HepG2 (cell line): ENCODE measurements around the gene DNAJC15.

Experiments
- ELF1 ChIP-seq: sonication (generic); formaldehyde crosslinking; IDR thresholded peaks from 2 replicates; pipeline ENCODE4 v1.4.0; 2020; ENCODE audit warnings: missing genetic modification reagents
- FLYWCH1 ChIP-seq: sonication (generic); formaldehyde crosslinking; IDR thresholded peaks from 2 replicates; pipeline ENCODE4 v1.8.1; 2023; ENCODE audit warnings: mild to moderate bottlenecking, missing genetic modification reagents
- GATAD1 ChIP-seq: IDR thresholded peaks from 2 replicates; pipeline ENCODE4 v1.6.1; 2016; ENCODE audit warnings: missing genetic modification reagents, missing compliant biosample characterization
- GTF2F1 ChIP-seq: fragments of 150-350 bp; IDR thresholded peaks from 2 replicates; pipeline ENCODE4 v1.6.1; 2014; ENCODE audit warnings: low read length
- MAFF ChIP-seq: IDR thresholded peaks from 2 replicates; pipeline ENCODE4 v1.6.1; 2011; ENCODE audit warnings: low read depth, low read length, improper control_type of control experiment
- MLLT10 ChIP-seq: sonication (generic); formaldehyde crosslinking; IDR thresholded peaks from 2 replicates; pipeline ENCODE4 v1.4.0; 2020; ENCODE audit warnings: missing genetic modification reagents
- NONO ChIP-seq, 2 experiments: fragments of 450-650 bp in 1 of 2; sonication (generic) in 1 of 2; formaldehyde crosslinking in 1 of 2; IDR thresholded peaks in 1 of 2; conservative IDR thresholded peaks in 1 of 2; 2 replicates each; pipeline versions ENCODE4 v1.6.1 to v1.8.0; 2017 to 2022; ENCODE audit warnings: mild to moderate bottlenecking in 1 of 2, missing genetic modification reagents in 1 of 2, moderate library complexity in 1 of 2
- NRL ChIP-seq: sonication (generic); formaldehyde crosslinking; IDR thresholded peaks from 2 replicates; pipeline ENCODE4 v1.5.0; 2020; ENCODE audit warnings: missing genetic modification reagents, mild to moderate bottlenecking, moderate library complexity, borderline replicate concordance
- POLR2A ChIP-seq, 2 experiments: IDR thresholded peaks; 2 replicates each; pipeline ENCODE4 v1.6.1; 2011; ENCODE audit warnings: low read depth in 2 of 2, low read length in 2 of 2, mild to moderate bottlenecking in 1 of 2, moderate library complexity in 1 of 2; ENCODE audit not compliant: insufficient read depth in 1 of 2
- POLR2AphosphoS2 ChIP-seq: IDR thresholded peaks from 2 replicates; pipeline ENCODE4 v1.6.1; 2011; ENCODE audit warnings: low read depth, low read length, improper control_type of control experiment
- SAP130 ChIP-seq: IDR thresholded peaks from 2 replicates; pipeline ENCODE4 v1.6.1; 2016; ENCODE audit warnings: low read depth
- ZNF205 ChIP-seq: IDR thresholded peaks from 2 replicates; pipeline ENCODE4 v1.6.1; 2018; ENCODE audit warnings: missing biosample characterization, missing genetic modification reagents
- ZNF431 ChIP-seq: sonication (generic); formaldehyde crosslinking; IDR thresholded peaks from 2 replicates; pipeline ENCODE4 v1.9.0; 2022; ENCODE audit warnings: missing genetic modification reagents, low read depth, mild to moderate bottlenecking, borderline replicate concordance
- TF ChIP-seq, protein P1 (sequence below): sonication (generic); formaldehyde crosslinking; IDR thresholded peaks from 2 replicates; pipeline ENCODE4 v1.5.0; 2020; ENCODE audit warnings: mild to moderate bottlenecking, missing genetic modification reagents, moderate library complexity

DNA sequence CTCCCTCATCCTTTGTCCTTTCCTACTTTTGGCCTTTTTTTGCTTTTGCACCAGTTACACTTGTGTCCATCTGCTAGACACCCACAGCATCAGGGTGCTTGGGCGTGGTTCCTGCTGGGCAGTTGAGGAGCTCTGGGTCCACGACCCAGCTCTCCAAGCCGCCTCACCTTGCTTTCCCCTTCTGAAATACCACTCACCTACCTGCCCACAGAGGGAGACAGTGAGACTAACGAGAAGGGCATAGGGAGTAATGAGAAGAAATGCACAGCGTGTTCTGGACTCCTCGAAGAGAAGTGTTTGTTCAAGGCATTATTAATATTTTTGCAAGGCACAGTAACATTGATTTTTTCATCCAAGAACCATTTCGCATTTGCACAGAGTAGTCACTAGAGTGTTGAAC is 92.9 kb downstream of the DNAJC15 start:
- TF ChIP-seq SAP130 (CRISPR knock-in tag) (no peak), ELF1 (CRISPR knock-in tag) (no peak), POLR2A (IDR thresholded peaks at IDR 0.05; ENCODE audit: insufficient read depth in 1 of 2, low read depth in 2 of 2, low read length in 2 of 2) (no peak), POLR2AphosphoS2 (no peak), ZNF431 (CRISPR knock-in tag) (no peak), MAFF (no peak), NRL (CRISPR knock-in tag) (no peak), ZNF205 (CRISPR knock-in tag) (no peak), GTF2F1 (no peak), GATAD1 (CRISPR knock-in tag) (no peak), FLYWCH1 (CRISPR knock-in tag) (no peak), MLLT10 (CRISPR knock-in tag) (no peak), NONO (IDR thresholded peaks at IDR 0.05) (no peak), NONO (CRISPR knock-in tag; conservative IDR thresholded peaks at IDR 0.05) (no peak)
- TF ChIP-seq, protein P1, sequence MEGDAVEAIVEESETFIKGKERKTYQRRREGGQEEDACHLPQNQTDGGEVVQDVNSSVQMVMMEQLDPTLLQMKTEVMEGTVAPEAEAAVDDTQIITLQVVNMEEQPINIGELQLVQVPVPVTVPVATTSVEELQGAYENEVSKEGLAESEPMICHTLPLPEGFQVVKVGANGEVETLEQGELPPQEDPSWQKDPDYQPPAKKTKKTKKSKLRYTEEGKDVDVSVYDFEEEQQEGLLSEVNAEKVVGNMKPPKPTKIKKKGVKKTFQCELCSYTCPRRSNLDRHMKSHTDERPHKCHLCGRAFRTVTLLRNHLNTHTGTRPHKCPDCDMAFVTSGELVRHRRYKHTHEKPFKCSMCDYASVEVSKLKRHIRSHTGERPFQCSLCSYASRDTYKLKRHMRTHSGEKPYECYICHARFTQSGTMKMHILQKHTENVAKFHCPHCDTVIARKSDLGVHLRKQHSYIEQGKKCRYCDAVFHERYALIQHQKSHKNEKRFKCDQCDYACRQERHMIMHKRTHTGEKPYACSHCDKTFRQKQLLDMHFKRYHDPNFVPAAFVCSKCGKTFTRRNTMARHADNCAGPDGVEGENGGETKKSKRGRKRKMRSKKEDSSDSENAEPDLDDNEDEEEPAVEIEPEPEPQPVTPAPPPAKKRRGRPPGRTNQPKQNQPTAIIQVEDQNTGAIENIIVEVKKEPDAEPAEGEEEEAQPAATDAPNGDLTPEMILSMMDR (CRISPR knock-in tag): 0 out of 2 replicates have a peak, but pooled peaks have one; percentile 16
